ENCODE data around the gene NAB1.

The NAB1 gene

GRCh38 chr2:190717764-190718651 lies 69.1 kb downstream of the NAB1 start:
- no peak for DNase-seq (ENCODE audit: low spot score)
- TF ChIP-seq CTCF (IDR thresholded peaks at IDR 0.05; ENCODE audit: extremely low read depth, missing control alignments) = no peak

GRCh38 chr2:190718652-190719526 lies 70.0 kb downstream of the NAB1 start:
- no peak for TF ChIP-seq CTCF (IDR thresholded peaks at IDR 0.05; ENCODE audit: extremely low read depth, missing control alignments)
- peak; percentile 48 for DNase-seq (ENCODE audit: low spot score)

GRCh38 chr2:190720276-190720675 lies 71.4 kb downstream of the NAB1 start:
- no peak for TF ChIP-seq CTCF (IDR thresholded peaks at IDR 0.05; ENCODE audit: extremely low read depth, missing control alignments)

GRCh38 chr2:190720691-190721090 lies 71.8 kb downstream of the NAB1 start:
- DNase-seq (ENCODE audit: low spot score) = no peak
- no peak for TF ChIP-seq CTCF (IDR thresholded peaks at IDR 0.05; ENCODE audit: extremely low read depth, missing control alignments)

More at GRCh38 chr2:190720276-190720675, 71.4 kb downstream of the NAB1 start:
- DNase-seq (ENCODE audit: low spot score) = no peak

GRCh38 chr2:190722061-190722759 lies 73.3 kb downstream of the NAB1 start:
- DNase-seq (ENCODE audit: low spot score) = peak; percentile 42
- no peak for TF ChIP-seq CTCF (IDR thresholded peaks at IDR 0.05; ENCODE audit: extremely low read depth, missing control alignments)

GRCh38 chr2:190722835-190723234 lies 74.0 kb downstream of the NAB1 start:
- peak; percentile 15 for DNase-seq (ENCODE audit: low spot score)
- no peak for TF ChIP-seq CTCF (IDR thresholded peaks at IDR 0.05; ENCODE audit: extremely low read depth, missing control alignments)

All from GM20000 (cell line).